Measurements from ENCODE around the gene PRKG1.

The PRKG1 gene

GRCh38 chr10:51076299-51076841 is 2.1 kb downstream of the PRKG1 start:
- DNase-seq (ENCODE audit: low spot score): no peak

- no peak for DNase-seq (ENCODE audit: low spot score)
Measured at GRCh38 chr10:51077074-51077473, 2.8 kb downstream of the PRKG1 start.

GRCh38 chr10:51077507-51077906 is 3.2 kb downstream of the PRKG1 start:
- DNase-seq (ENCODE audit: low spot score): no peak

GRCh38 chr10:51079331-51079730 is 5.0 kb downstream of the PRKG1 start:
- no peak for DNase-seq (ENCODE audit: low spot score)

- no peak for DNase-seq (ENCODE audit: low spot score)
Measured at GRCh38 chr10:51079766-51080165, 5.5 kb downstream of the PRKG1 start.

GRCh38 chr10:51080311-51081006 is 6.2 kb downstream of the PRKG1 start:
- no peak for DNase-seq (ENCODE audit: low spot score)

GRCh38 chr10:51082857-51083256 is 8.6 kb downstream of the PRKG1 start:
- DNase-seq (ENCODE audit: low spot score): no peak

GRCh38 chr10:51083356-51083853 is 9.1 kb downstream of the PRKG1 start:
- no peak for DNase-seq (ENCODE audit: low spot score)

GRCh38 chr10:51085204-51085603 is 10.9 kb downstream of the PRKG1 start:
- no peak for DNase-seq (ENCODE audit: low spot score)

- no peak for DNase-seq (ENCODE audit: low spot score)
Measured at GRCh38 chr10:51086710-51087109, 12.4 kb downstream of the PRKG1 start.

GRCh38 chr10:51087114-51087513 is 12.8 kb downstream of the PRKG1 start:
- no peak for DNase-seq (ENCODE audit: low spot score)

- no peak for DNase-seq (ENCODE audit: low spot score)
Measured at GRCh38 chr10:51090190-51090589, 15.9 kb downstream of the PRKG1 start.

- DNase-seq (ENCODE audit: low spot score): no peak
Measured at GRCh38 chr10:51092402-51092801, 18.1 kb downstream of the PRKG1 start.

- DNase-seq (ENCODE audit: low spot score): no peak
Measured at GRCh38 chr10:51095444-51095843, 21.2 kb downstream of the PRKG1 start.

- no peak for DNase-seq (ENCODE audit: low spot score)
Measured at GRCh38 chr10:51097546-51097945, 23.3 kb downstream of the PRKG1 start.

- no peak for DNase-seq (ENCODE audit: low spot score)
Measured at GRCh38 chr10:51100221-51100620, 25.9 kb downstream of the PRKG1 start.

GRCh38 chr10:51103554-51104217 is 29.4 kb downstream of the PRKG1 start:
- DNase-seq (ENCODE audit: low spot score): no peak

- no peak for DNase-seq (ENCODE audit: low spot score)
Measured at GRCh38 chr10:51106311-51106945, 32.1 kb downstream of the PRKG1 start.

GRCh38 chr10:51108406-51108805 is 34.1 kb downstream of the PRKG1 start:
- no peak for DNase-seq (ENCODE audit: low spot score)

- peak; percentile 56 for DNase-seq (ENCODE audit: low spot score)
Measured at GRCh38 chr10:51109801-51110533, 35.7 kb downstream of the PRKG1 start.

- no peak for DNase-seq (ENCODE audit: low spot score)
Measured at GRCh38 chr10:51112013-51112412, 37.7 kb downstream of the PRKG1 start.

- DNase-seq (ENCODE audit: low spot score): no peak
Measured at GRCh38 chr10:51113007-51113406, 38.7 kb downstream of the PRKG1 start.

Data from kidney tubule cell (primary cell).